GM06990 (cell line): Measurements from ENCODE around the gene OR56A4.

Source experiments
- DNase-seq: peaks from one replicate; pipeline ENCODE4 v3.0.0-alpha.2; 2011; ENCODE audit not compliant: insufficient read length; ENCODE audit errors: extremely low read depth
- H3K27me3 ChIP-seq: replicated peaks from 2 replicates; pipeline ENCODE4 v1.6.0; 2011; ENCODE audit warnings: low read length; ENCODE audit not compliant: control insufficient read depth, insufficient read depth
- H3K36me3 ChIP-seq: 2 replicates; pipeline ENCODE4 v1.5.1; 2011; ENCODE audit warnings: low read length; ENCODE audit not compliant: control insufficient read depth, insufficient read depth
- H3K4me3 ChIP-seq: replicated peaks from 2 replicates; pipeline ENCODE4 v1.5.1; 2011; ENCODE audit warnings: low read depth, mild to moderate bottlenecking, control low read depth, low read length
- TF ChIP-seq, protein P1 (sequence below): IDR thresholded peaks from 2 replicates; pipeline ENCODE4 v1.5.1; 2011; ENCODE audit warnings: low read length, control low read depth, mild to moderate bottlenecking, inconsistent platforms; ENCODE audit not compliant: insufficient read depth, poor library complexity, severe bottlenecking

The OR56A4 gene, protein sequence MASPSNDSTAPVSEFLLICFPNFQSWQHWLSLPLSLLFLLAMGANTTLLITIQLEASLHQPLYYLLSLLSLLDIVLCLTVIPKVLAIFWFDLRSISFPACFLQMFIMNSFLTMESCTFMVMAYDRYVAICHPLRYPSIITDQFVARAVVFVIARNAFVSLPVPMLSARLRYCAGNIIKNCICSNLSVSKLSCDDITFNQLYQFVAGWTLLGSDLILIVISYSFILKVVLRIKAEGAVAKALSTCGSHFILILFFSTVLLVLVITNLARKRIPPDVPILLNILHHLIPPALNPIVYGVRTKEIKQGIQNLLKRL

DNA sequence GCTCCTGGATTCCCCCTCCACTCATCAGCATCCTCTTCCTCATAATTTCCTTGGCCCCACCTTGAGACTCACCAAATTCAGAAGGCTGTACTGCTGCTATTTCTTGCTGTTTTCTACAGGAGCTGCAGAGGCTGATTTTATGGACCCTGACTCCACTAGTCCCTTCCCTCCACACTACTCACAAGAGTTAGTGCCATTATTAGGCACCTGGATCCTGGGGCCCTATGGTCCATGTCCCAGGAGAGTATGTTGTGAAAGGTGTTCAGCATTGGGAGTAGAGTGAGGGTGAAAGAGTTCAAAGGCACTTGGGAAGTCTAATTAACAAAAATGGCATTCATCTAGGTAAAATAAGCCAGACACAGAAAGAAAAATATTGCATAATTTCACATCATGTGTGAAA is at the start of gene OR56A4:
OR56A4 (minus strand) TSS at position 101 of the 400 bp plus-strand sequence. CDS start 3,954 bp downstream, outside the sequence.
- TF ChIP-seq, protein P1, sequence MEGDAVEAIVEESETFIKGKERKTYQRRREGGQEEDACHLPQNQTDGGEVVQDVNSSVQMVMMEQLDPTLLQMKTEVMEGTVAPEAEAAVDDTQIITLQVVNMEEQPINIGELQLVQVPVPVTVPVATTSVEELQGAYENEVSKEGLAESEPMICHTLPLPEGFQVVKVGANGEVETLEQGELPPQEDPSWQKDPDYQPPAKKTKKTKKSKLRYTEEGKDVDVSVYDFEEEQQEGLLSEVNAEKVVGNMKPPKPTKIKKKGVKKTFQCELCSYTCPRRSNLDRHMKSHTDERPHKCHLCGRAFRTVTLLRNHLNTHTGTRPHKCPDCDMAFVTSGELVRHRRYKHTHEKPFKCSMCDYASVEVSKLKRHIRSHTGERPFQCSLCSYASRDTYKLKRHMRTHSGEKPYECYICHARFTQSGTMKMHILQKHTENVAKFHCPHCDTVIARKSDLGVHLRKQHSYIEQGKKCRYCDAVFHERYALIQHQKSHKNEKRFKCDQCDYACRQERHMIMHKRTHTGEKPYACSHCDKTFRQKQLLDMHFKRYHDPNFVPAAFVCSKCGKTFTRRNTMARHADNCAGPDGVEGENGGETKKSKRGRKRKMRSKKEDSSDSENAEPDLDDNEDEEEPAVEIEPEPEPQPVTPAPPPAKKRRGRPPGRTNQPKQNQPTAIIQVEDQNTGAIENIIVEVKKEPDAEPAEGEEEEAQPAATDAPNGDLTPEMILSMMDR = no peak
- no peaks in the 10 kb centered on the region for H3K36me3 ChIP-seq
- H3K4me3 ChIP-seq = no peak within 1 kb of the TSS
- no peak for DNase-seq
- no peaks in the 10 kb centered on the region; the same call in none of the 2 replicates for H3K27me3 ChIP-seq

GRCh38 chr11:6055569-6055968 is 48.8 kb upstream of the OR56A4 start:
- Histone ChIP-seq H3K4me3 (no peak overlapping the region), H3K36me3 (no peaks in the 10 kb centered on the region), H3K27me3 (no peaks in the 10 kb centered on the region)
- no peak for DNase-seq
- TF ChIP-seq, protein P1 = no peak

DNA sequence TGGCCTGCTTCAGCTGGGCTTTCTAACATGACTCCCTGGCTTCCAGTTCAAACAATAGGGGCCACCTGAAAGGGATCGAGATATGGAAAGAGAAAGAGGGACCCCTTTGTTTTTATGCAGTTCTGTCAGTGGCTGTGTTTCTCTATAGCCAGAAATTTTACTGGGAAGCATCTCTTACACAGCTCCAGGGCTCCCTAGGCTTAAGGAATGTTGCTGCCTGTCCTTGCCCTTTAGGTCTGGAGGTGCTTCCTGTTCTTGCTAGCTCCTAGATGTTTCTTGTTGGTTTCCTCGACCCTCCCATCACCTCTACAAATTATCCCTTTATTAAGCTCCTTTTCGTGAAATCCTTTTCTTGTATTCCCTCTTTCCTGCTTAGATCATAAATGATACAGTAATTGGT is 45.6 kb upstream of the OR56A4 start:
- H3K4me3 ChIP-seq = no peak overlapping the region
- DNase-seq = no peak
- H3K27me3 ChIP-seq = no peaks in the 10 kb centered on the region
- H3K36me3 ChIP-seq = no peaks in the 10 kb centered on the region
- TF ChIP-seq, protein P1 = no peak

DNA sequence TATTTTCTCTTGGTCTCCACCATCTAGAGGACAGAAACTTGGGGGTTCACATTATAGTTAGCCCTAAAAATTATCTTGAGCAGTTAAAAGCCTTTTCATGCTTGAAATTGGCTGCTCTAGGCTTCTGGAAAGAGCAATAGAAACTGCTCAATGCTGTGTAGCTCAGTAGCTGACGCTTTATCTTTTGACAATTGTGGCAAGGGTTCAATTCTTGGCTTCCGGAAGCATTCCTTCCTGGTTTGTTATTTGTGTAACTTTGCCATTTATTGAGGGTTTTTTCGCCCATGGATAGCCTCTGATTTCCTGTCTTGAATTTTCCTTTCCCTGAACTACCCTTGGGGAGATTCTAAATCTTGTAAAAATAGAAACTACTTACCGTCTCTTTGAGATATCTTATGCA is 34.1 kb upstream of the OR56A4 start:
- TF ChIP-seq, protein P1 = no peak

GRCh38 chr11:6030708-6031405 is 24.1 kb upstream of the OR56A4 start, which contains the start of gene OR56A1:
Gene OR56A1 (minus strand): TSS chr11:6030758. CDS start chr11:6027692, 3,066 bp downstream.
- TF ChIP-seq, protein P1 = no peak
- DNase-seq = no peak
- no peak within 1 kb of the TSS for H3K4me3 ChIP-seq
- no peaks in the 10 kb centered on the region; the same call in 1 of the 2 replicates for H3K27me3 ChIP-seq
- H3K36me3 ChIP-seq = no peaks in the 10 kb centered on the region

More for the DNA sequence above, 34.1 kb upstream of the OR56A4 start:
- Histone ChIP-seq H3K36me3 (no peaks in the 10 kb centered on the region), H3K27me3 (no peaks in the 10 kb centered on the region), H3K4me3 (no peak overlapping the region)
- no peak for DNase-seq
